Liver (tissue), 9 donors: Measurements from ENCODE around the gene MTRR. TPM values are rescaled to one million over a fixed set of nuclear protein-coding genes. Genes with fewer than 3 reads are reported as not detected.

Source experiments
- DNase-seq: peaks from one replicate; pipeline ENCODE4 v3.0.0-alpha.2; 2017; ENCODE audit warnings: low spot score
- H3K27ac ChIP-seq, 2 donors: one replicate each; pipeline ENCODE4 v1.7.0; 2013; ENCODE audit warnings: inconsistent platforms in 2 of 2, low read length in 2 of 2, control low read depth in 1 of 2, low read depth in 1 of 2, mild to moderate bottlenecking in 1 of 2
- H3K27me3 ChIP-seq, 4 donors: one replicate each; pipeline versions ENCODE4 v1.6.1 to v1.7.0; 2013; ENCODE audit warnings: low read length in 3 of 4, inconsistent platforms in 1 of 4, mild to moderate bottlenecking in 1 of 4, moderate library complexity in 1 of 4; ENCODE audit not compliant: control insufficient read depth in 4 of 4, insufficient read depth in 4 of 4
- H3K36me3 ChIP-seq, 4 donors: one replicate each; pipeline versions ENCODE4 v1.6.1 to v1.7.0; 2013; ENCODE audit warnings: low read length in 3 of 4, mild to moderate bottlenecking in 3 of 4, low read depth in 1 of 4, moderate library complexity in 1 of 4; ENCODE audit not compliant: control insufficient read depth in 4 of 4, insufficient read depth in 3 of 4
- H3K4me1 ChIP-seq, 4 donors: one replicate each; pipeline versions ENCODE4 v1.6.1 to v1.7.0; 2013; ENCODE audit warnings: low read length in 3 of 4, mild to moderate bottlenecking in 3 of 4, moderate library complexity in 1 of 4; ENCODE audit not compliant: control insufficient read depth in 4 of 4, insufficient read depth in 4 of 4
- H3K4me3 ChIP-seq, 3 donors: one replicate each; pipeline versions ENCODE4 v1.6.1 to v1.7.0; 2013; ENCODE audit warnings: low read length in 3 of 3, control low read depth in 1 of 3, low read depth in 1 of 3, mild to moderate bottlenecking in 1 of 3
- H3K9ac ChIP-seq, 2 donors: one replicate each; pipeline ENCODE4 v1.7.0; 2013; ENCODE audit warnings: low read length in 2 of 2, mild to moderate bottlenecking in 2 of 2, moderate library complexity in 2 of 2, control low read depth in 1 of 2, low read depth in 1 of 2
- H3K9me3 ChIP-seq, 4 donors: one replicate each; pipeline versions ENCODE4 v1.6.1 to v1.7.0; 2013; ENCODE audit warnings: low read length in 3 of 4; ENCODE audit not compliant: control insufficient read depth in 4 of 4
- ATF3 ChIP-seq: IDR thresholded peaks from 2 replicates; pipeline ENCODE4 v1.6.1; 2016; ENCODE audit warnings: antibody characterized with exemption
- CTCF ChIP-seq: fragments of 150-350 bp; IDR thresholded peaks from 2 replicates; pipeline ENCODE4 v1.5.1; 2017; ENCODE audit warnings: improper control_type of control experiment, low read depth, low read length; ENCODE audit not compliant: missing input control
- FOXA1 ChIP-seq: IDR thresholded peaks from 2 replicates; pipeline ENCODE4 v1.6.1; 2016; ENCODE audit warnings: antibody characterized with exemption
- FOXA2 ChIP-seq: IDR thresholded peaks from 2 replicates; pipeline ENCODE4 v1.6.1; 2016; ENCODE audit warnings: antibody characterized with exemption
- HNF4A ChIP-seq, 2 donors: conservative IDR thresholded peaks; 2 replicates each; pipeline ENCODE4 v1.6.1; 2016; ENCODE audit warnings: antibody characterized with exemption in 2 of 2, mild to moderate bottlenecking in 2 of 2
- HNF4G ChIP-seq: IDR thresholded peaks from 2 replicates; pipeline ENCODE4 v1.6.1; 2016; ENCODE audit warnings: antibody characterized with exemption
- JUND ChIP-seq, 2 donors: IDR thresholded peaks; 2 replicates each; pipeline ENCODE4 v1.6.1; 2016; ENCODE audit warnings: antibody characterized with exemption in 2 of 2
- NR2F2 ChIP-seq: IDR thresholded peaks from 2 replicates; pipeline ENCODE4 v1.6.1; 2016; ENCODE audit warnings: antibody characterized with exemption
- REST ChIP-seq: IDR thresholded peaks from 2 replicates; pipeline ENCODE4 v1.6.1; 2016; ENCODE audit warnings: antibody characterized with exemption, mild to moderate bottlenecking
- SP1 ChIP-seq: IDR thresholded peaks from 2 replicates; pipeline ENCODE4 v1.6.1; 2018; ENCODE audit warnings: antibody characterized with exemption, mild to moderate bottlenecking
- TAF1 ChIP-seq: conservative IDR thresholded peaks from 2 replicates; pipeline ENCODE4 v1.6.1; 2016; ENCODE audit warnings: antibody characterized with exemption, mild to moderate bottlenecking
- WGBS: extraction: QIAGEN DNeasy Blood & Tissue Kit; methylation state at CpG from one replicate; pipeline ENCODE4 v1.1.7; 2013; 5-methylcytosine and 5-hydroxymethylcytosine counted together
- polyA plus RNA-seq, 2 donors: library from polyadenylated mRNA; stranded (reverse) in 1 of 2; unstranded in 1 of 2; fragments of 200-250 nt in 1 of 2; fragments of >200 nt in 1 of 2; fragmentation: Nextera tagmentation in 1 of 2; extraction: Ambion mirVana in 1 of 2; gene quantifications; one replicate each; pipeline versions ENCODE4 v1.2.1 to v1.2.3, GENCODE V29; 2013 to 2015
- total RNA-seq, 2 donors: library from RNA; depleted of rRNA; stranded (reverse); fragments of >200 nt; gene quantifications; one replicate each; pipeline ENCODE4 v1.2.3, GENCODE V29; 2014
- TF ChIP-seq, protein P1 (sequence below): IDR thresholded peaks from 2 replicates; pipeline ENCODE4 v1.6.1; 2016; ENCODE audit warnings: antibody characterized with exemption
- donor health status: healthy.
- donor health status: healthy.
- donor health status: healthy.
- donor health status: healthy.
- donor health status: healthy.

The MTRR gene
- total and polyA plus RNA-seq, 4 donors: 16.2 to 49.7 (median 18.0) TPM

GRCh38 chr5:7824995-7825394 is 44.0 kb upstream of the MTRR start (continued):
- TF ChIP-seq, protein P1, sequence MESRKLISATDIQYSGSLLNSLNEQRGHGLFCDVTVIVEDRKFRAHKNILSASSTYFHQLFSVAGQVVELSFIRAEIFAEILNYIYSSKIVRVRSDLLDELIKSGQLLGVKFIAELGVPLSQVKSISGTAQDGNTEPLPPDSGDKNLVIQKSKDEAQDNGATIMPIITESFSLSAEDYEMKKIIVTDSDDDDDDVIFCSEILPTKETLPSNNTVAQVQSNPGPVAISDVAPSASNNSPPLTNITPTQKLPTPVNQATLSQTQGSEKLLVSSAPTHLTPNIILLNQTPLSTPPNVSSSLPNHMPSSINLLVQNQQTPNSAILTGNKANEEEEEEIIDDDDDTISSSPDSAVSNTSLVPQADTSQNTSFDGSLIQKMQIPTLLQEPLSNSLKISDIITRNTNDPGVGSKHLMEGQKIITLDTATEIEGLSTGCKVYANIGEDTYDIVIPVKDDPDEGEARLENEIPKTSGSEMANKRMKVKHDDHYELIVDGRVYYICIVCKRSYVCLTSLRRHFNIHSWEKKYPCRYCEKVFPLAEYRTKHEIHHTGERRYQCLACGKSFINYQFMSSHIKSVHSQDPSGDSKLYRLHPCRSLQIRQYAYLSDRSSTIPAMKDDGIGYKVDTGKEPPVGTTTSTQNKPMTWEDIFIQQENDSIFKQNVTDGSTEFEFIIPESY: no peak
- no peak for TF ChIP-seq ATF3
- no peak for TF ChIP-seq HNF4G

DNA sequence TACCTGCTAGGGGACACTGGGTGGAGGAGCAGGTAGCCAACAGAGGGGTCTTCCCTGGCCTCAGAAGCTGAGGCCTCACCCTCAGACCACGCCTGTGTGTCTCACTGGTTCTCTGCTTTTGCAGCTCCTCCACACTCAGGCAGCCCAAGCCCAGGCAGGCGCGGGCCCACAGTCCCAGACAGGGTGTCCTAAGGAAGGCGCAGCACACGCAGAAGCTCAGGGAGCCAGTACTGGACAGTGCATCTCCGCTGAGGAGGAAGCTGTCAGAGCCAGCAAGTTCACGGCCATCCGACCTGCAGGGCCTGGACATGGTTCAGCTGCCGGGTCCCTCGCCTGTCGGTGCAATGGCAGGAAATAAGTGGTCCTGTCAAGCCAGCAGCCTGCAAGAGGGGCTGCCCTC is 43.3 kb upstream of the MTRR start:
- no peak for DNase-seq
- Histone ChIP-seq H3K4me1 (no peaks in the 10 kb centered on the region), H3K27ac (no peak overlapping the region), H3K9ac (no peak overlapping the region), H3K27me3 (peaks cover 0 to 2% (median 1%) of the 10 kb centered on the region in 4 donors), H3K4me3 (no peak overlapping the region), H3K9me3 (no peaks in the 10 kb centered on the region), H3K36me3 (no peaks in the 10 kb centered on the region)
- no peak for TF ChIP-seq REST
- no peak for TF ChIP-seq ATF3
- TF ChIP-seq SP1: no peak
- no peak for TF ChIP-seq FOXA1
- TF ChIP-seq CTCF: no peak
- TF ChIP-seq NR2F2: no peak
- TF ChIP-seq JUND (IDR thresholded peaks at IDR 0.05): no peak
- TF ChIP-seq, protein P1: no peak
- WGBS: 85% methylated on average over 11 of the region's 11 CpGs

- 83% methylated on average over 6 of the region's 6 CpGs for WGBS
- no peaks in the 10 kb centered on the region for H3K4me1 ChIP-seq
- no peak overlapping the region for H3K4me3 ChIP-seq
- no peak for TF ChIP-seq JUND (IDR thresholded peaks at IDR 0.05)
- no peak for TF ChIP-seq FOXA1
- TF ChIP-seq HNF4A (conservative IDR thresholded peaks at IDR 0.05): no peak
- TF ChIP-seq TAF1: no peak
- TF ChIP-seq FOXA2: no peak
- no peak overlapping the region for H3K9ac ChIP-seq
- no peak overlapping the region for H3K27ac ChIP-seq
- H3K9me3 ChIP-seq: no peaks in the 10 kb centered on the region
- H3K27me3 ChIP-seq: peaks cover 0 to 2% (median 0%) of the 10 kb centered on the region in 4 donors
- DNase-seq: no peak
- H3K36me3 ChIP-seq: no peaks in the 10 kb centered on the region
Measured at GRCh38 chr5:7827610-7828009, 41.3 kb upstream of the MTRR start.
